Ovary (tissue), 3 donors: Measurements from ENCODE around the gene BCKDK.

ENCODE experiments used
- EP300 ChIP-seq: sonication (generic); formaldehyde crosslinking; IDR thresholded peaks from one replicate; pipeline ENCODE4 v1.6.1; 2017; ENCODE audit warnings: antibody characterized with exemption
- POLR2A ChIP-seq: fragments of 450-650 bp; IDR thresholded peaks from one replicate; pipeline ENCODE4 v1.6.1; 2017; ENCODE audit warnings: antibody characterized with exemption, mild to moderate bottlenecking, moderate library complexity
- TF ChIP-seq, protein P1 (sequence below), 3 donors: fragments of 450-650 bp in 2 of 3; fragments of 200-600 bp in 1 of 3; IDR thresholded peaks; one replicate each; pipeline versions ENCODE4 v1.5.1 to v1.8.0; 2016 to 2022; ENCODE audit warnings: antibody characterized with exemption in 3 of 3, mild to moderate bottlenecking in 1 of 3
- donor health status: DM: no; HTN: no; CAD: no.

DNA sequence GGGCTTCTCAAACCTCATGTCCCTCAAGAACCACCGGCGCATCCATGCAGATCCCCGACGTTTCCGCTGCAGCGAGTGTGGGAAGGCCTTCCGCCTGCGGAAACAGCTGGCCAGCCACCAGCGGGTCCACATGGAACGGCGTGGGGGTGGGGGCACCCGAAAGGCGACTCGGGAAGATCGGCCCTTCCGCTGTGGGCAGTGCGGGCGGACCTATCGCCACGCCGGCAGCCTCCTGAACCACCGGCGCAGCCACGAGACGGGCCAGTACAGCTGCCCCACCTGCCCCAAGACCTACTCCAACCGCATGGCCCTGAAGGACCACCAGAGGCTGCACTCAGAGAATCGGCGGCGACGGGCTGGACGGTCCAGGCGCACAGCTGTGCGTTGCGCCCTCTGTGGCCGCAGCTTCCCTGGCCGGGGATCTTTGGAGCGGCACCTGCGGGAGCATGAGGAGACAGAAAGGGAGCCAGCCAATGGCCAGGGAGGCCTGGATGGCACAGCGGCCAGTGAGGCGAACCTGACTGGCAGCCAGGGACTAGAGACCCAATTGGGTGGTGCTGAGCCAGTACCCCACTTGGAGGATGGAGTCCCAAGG lies 28.1 kb upstream of the BCKDK start:
- TF ChIP-seq EP300 (no peak), POLR2A (no peak)
- TF ChIP-seq, protein P1, sequence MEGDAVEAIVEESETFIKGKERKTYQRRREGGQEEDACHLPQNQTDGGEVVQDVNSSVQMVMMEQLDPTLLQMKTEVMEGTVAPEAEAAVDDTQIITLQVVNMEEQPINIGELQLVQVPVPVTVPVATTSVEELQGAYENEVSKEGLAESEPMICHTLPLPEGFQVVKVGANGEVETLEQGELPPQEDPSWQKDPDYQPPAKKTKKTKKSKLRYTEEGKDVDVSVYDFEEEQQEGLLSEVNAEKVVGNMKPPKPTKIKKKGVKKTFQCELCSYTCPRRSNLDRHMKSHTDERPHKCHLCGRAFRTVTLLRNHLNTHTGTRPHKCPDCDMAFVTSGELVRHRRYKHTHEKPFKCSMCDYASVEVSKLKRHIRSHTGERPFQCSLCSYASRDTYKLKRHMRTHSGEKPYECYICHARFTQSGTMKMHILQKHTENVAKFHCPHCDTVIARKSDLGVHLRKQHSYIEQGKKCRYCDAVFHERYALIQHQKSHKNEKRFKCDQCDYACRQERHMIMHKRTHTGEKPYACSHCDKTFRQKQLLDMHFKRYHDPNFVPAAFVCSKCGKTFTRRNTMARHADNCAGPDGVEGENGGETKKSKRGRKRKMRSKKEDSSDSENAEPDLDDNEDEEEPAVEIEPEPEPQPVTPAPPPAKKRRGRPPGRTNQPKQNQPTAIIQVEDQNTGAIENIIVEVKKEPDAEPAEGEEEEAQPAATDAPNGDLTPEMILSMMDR (IDR thresholded peaks at IDR 0.05): no peak
